ENCODE results near the gene GSK3B.

Gene GSK3B

DNA sequence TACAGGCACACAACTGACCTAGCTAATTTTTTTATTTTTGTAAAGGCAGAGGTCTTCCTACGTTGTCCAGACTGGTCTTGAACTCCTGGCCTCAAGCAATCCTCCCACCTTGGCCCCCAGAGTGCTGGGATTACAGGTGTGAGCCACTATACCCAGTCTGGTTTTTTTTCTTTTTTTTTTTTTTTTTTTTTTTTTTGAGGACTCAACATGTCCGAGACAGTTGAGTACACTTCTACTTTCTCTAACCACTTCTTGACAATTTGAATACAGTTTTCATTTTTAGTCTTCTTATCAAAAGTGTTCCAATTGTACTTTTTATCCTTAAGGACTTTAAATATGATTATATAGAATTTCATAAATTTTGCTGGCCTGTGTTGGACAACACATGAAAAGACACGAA lies 7.4 kb upstream of the GSK3B start:
- Histone ChIP-seq H3K27me3 (replicated peaks; ENCODE audit: insufficient read depth, low read length) (no peaks in the 10 kb centered on the region), H3K4me1 (ENCODE audit: low read length) (peaks cover 8% of the 10 kb centered on the region), H3K27ac (ENCODE audit: low read length) (no peak overlapping the region), H2AFZ (ENCODE audit: low read length) (no peak overlapping the region), H3K79me2 (ENCODE audit: low read length) (peaks cover 13% of the 10 kb centered on the region), H3K4me2 (ENCODE audit: low read depth, low read length) (no peak overlapping the region), H3K36me3 (replicated peaks; ENCODE audit: insufficient read depth, low read length) (no peaks in the 10 kb centered on the region), H3K9me3 (replicated peaks; ENCODE audit: insufficient read depth, low read length) (no peaks in the 10 kb centered on the region), H3K9ac (ENCODE audit: low read length) (no peak overlapping the region), H3F3A (ENCODE audit: insufficient read depth, low read length) (no peaks in the 10 kb centered on the region), H4K20me1 (ENCODE audit: insufficient read depth, low read length) (no peaks in the 10 kb centered on the region), H3K4me3 (ENCODE audit: low read length) (no peak overlapping the region), H3K9me2 (replicated peaks; ENCODE audit: insufficient read depth, low read length) (no peaks in the 10 kb centered on the region)
- TF ChIP-seq EZH2phosphoT487 (IDR thresholded peaks at IDR 0.05; ENCODE audit: low read length) (no peak), EZH2 (optimal IDR thresholded peaks at IDR 0.05; ENCODE audit: low read depth, low read length) (no peak)
- TF ChIP-seq, protein P1, sequence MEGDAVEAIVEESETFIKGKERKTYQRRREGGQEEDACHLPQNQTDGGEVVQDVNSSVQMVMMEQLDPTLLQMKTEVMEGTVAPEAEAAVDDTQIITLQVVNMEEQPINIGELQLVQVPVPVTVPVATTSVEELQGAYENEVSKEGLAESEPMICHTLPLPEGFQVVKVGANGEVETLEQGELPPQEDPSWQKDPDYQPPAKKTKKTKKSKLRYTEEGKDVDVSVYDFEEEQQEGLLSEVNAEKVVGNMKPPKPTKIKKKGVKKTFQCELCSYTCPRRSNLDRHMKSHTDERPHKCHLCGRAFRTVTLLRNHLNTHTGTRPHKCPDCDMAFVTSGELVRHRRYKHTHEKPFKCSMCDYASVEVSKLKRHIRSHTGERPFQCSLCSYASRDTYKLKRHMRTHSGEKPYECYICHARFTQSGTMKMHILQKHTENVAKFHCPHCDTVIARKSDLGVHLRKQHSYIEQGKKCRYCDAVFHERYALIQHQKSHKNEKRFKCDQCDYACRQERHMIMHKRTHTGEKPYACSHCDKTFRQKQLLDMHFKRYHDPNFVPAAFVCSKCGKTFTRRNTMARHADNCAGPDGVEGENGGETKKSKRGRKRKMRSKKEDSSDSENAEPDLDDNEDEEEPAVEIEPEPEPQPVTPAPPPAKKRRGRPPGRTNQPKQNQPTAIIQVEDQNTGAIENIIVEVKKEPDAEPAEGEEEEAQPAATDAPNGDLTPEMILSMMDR (IDR thresholded peaks at IDR 0.05; ENCODE audit: low read length) = no peak
- DNase-seq = no peak

DNA sequence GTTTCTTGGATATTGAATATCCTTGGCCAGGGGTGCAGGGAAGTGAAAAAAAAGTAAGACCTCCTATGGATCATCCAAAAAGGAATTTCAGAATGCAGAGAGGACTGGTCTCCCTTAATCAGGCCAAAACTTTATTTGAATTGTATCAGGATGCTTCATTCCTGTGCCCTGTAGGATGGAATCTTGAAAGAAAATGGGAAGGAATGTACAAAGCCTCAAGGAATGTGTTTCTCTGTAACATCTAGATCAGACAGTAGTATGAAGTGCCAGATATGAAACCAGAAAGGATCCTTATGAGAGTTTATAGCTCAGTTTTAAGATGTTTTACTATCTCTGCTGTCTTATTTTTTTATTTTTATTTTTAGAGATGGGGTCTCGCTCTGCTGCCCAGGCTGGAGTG lies 6.5 kb upstream of the GSK3B start:
- Histone ChIP-seq H2AFZ (ENCODE audit: low read length) (no peak overlapping the region), H3K9me3 (replicated peaks; ENCODE audit: insufficient read depth, low read length) (no peaks in the 10 kb centered on the region), H3K36me3 (replicated peaks; ENCODE audit: insufficient read depth, low read length) (no peaks in the 10 kb centered on the region), H3K4me3 (ENCODE audit: low read length) (no peak overlapping the region), H3K27me3 (replicated peaks; ENCODE audit: insufficient read depth, low read length) (no peaks in the 10 kb centered on the region), H3K4me1 (ENCODE audit: low read length) (peaks cover 13% of the 10 kb centered on the region), H3K9me2 (replicated peaks; ENCODE audit: insufficient read depth, low read length) (no peaks in the 10 kb centered on the region), H4K20me1 (ENCODE audit: insufficient read depth, low read length) (no peaks in the 10 kb centered on the region), H3F3A (ENCODE audit: insufficient read depth, low read length) (peaks cover 7% of the 10 kb centered on the region; the same call in 1 of the 2 replicates), H3K4me2 (ENCODE audit: low read depth, low read length) (no peak overlapping the region), H3K9ac (ENCODE audit: low read length) (no peak overlapping the region), H3K79me2 (ENCODE audit: low read length) (peaks cover 21% of the 10 kb centered on the region), H3K27ac (ENCODE audit: low read length) (no peak overlapping the region)
- DNase-seq = no peak
- no peak for TF ChIP-seq EZH2phosphoT487 (IDR thresholded peaks at IDR 0.05; ENCODE audit: low read length)
- TF ChIP-seq, protein P1 (IDR thresholded peaks at IDR 0.05; ENCODE audit: low read length) = no peak
- no peak for TF ChIP-seq EZH2 (optimal IDR thresholded peaks at IDR 0.05; ENCODE audit: low read depth, low read length)

DNA sequence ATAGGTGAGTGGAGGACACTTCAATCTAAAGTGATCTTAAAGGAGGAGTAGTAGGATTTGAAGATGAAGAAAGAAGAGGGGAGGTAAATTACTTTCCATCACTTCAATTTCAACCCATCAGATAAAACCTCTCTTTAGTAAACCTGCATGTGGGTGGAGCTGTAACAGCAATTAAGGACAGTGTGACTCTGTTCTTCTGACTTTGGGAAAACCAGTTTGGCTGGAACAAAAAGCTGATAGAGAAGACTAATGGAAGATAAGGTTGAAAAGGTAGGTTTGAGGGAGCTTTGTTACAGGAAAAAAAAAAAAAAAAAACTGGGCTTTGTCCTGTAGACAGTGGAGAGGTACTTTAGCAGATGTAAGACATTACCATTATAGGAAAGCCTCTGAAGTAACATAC lies 4.5 kb upstream of the GSK3B start:
- H3K4me3 ChIP-seq (ENCODE audit: low read length) = no peak overlapping the region
- H3K79me2 ChIP-seq (ENCODE audit: low read length) = peaks cover 22% of the 10 kb centered on the region
- H3K9ac ChIP-seq (ENCODE audit: low read length) = no peak overlapping the region
- H3K27ac ChIP-seq (ENCODE audit: low read length) = no peak overlapping the region
- peaks cover 19% of the 10 kb centered on the region for H3F3A ChIP-seq (ENCODE audit: insufficient read depth, low read length)
- no peaks in the 10 kb centered on the region for H3K9me3 ChIP-seq (replicated peaks; ENCODE audit: insufficient read depth, low read length)
- H2AFZ ChIP-seq (ENCODE audit: low read length) = no peak overlapping the region
- H3K4me2 ChIP-seq (ENCODE audit: low read depth, low read length) = no peak overlapping the region
- H3K36me3 ChIP-seq (replicated peaks; ENCODE audit: insufficient read depth, low read length) = no peaks in the 10 kb centered on the region
- H3K9me2 ChIP-seq (replicated peaks; ENCODE audit: insufficient read depth, low read length) = no peaks in the 10 kb centered on the region
- no peaks in the 10 kb centered on the region for H3K27me3 ChIP-seq (replicated peaks; ENCODE audit: insufficient read depth, low read length)
- no peak for DNase-seq
- peaks cover 13% of the 10 kb centered on the region for H3K4me1 ChIP-seq (ENCODE audit: low read length)
- TF ChIP-seq EZH2phosphoT487 (IDR thresholded peaks at IDR 0.05; ENCODE audit: low read length) (no peak), EZH2 (optimal IDR thresholded peaks at IDR 0.05; ENCODE audit: low read depth, low read length) (no peak)
- TF ChIP-seq, protein P1 (IDR thresholded peaks at IDR 0.05; ENCODE audit: low read length) = no peak
- H4K20me1 ChIP-seq (ENCODE audit: insufficient read depth, low read length) = no peaks in the 10 kb centered on the region
